Stimulated activated naive B cell treated with anti-CD40 and anti-IgM and Interleukin-4, amounts not matched to agents 10 μg/mL and 1 μg/mL and 100 μg/mL, for 72 hours (primary cell): ENCODE measurements around the gene SEPTIN5.
"Not testable (repeated sequence)": the region's sequence is repeated elsewhere in the genome, so short reads cannot be mapped to it uniquely, and the experiment has no call there.

ENCODE experiments used
- ATAC-seq, 2 donors: fragments of 150-1000 bp; cut with Tn5 transposase; replicated peaks; 2 replicates each; pipeline ENCODE4 v1.10.0; 2021; ENCODE audit warnings: moderate library complexity in 1 of 2
- DNase-seq: peaks from one replicate; pipeline ENCODE4 v3.0.0; 2021
- H3K27ac Mint-ChIP-seq: one replicate; pipeline ENCODE4 v1.8.0; 2022; ENCODE audit warnings: mild to moderate bottlenecking, mixed read lengths
- H3K27me3 Mint-ChIP-seq, 2 donors: one replicate each; pipeline ENCODE4 v1.8.0; 2022; ENCODE audit warnings: mixed read lengths in 2 of 2
- H3K36me3 Mint-ChIP-seq, 2 donors: one replicate each; pipeline ENCODE4 v1.8.0; 2022; ENCODE audit warnings: mixed read lengths in 2 of 2, mild to moderate bottlenecking in 1 of 2
- H3K4me1 Mint-ChIP-seq, 2 donors: one replicate each; pipeline ENCODE4 v1.8.0; 2022; ENCODE audit warnings: mixed read lengths in 2 of 2, mild to moderate bottlenecking in 1 of 2
- H3K4me3 Mint-ChIP-seq, 2 donors: one replicate each; pipeline ENCODE4 v1.8.0; 2022; ENCODE audit warnings: mild to moderate bottlenecking in 2 of 2, mixed read lengths in 2 of 2, moderate library complexity in 1 of 2
- H3K9me3 Mint-ChIP-seq, 2 donors: one replicate each; pipeline ENCODE4 v1.8.0; 2022; ENCODE audit warnings: mixed read lengths in 2 of 2, mild to moderate bottlenecking in 1 of 2

Gene SEPTIN5

GRCh38 chr22:19674929-19675253 lies 39.4 kb upstream of the SEPTIN5 start:
- Mint-ChIP-seq H3K4me3 (no peak overlapping the region), H3K36me3 (no peaks in the 10 kb centered on the region), H3K27ac (no peak overlapping the region), H3K4me1 (no peaks in the 10 kb centered on the region), H3K27me3 (peaks cover 19 to 38% of the 10 kb centered on the region in 2 donors), H3K9me3 (peaks cover 0 to 2% of the 10 kb centered on the region in 2 donors)
- no peak for DNase-seq
- ATAC-seq = no peak

- DNase-seq = no peak
- Mint-ChIP-seq H3K36me3 (no peaks in the 10 kb centered on the region), H3K27me3 (peaks cover 21 to 40% of the 10 kb centered on the region in 2 donors), H3K27ac (no peak overlapping the region), H3K4me3 (no peak overlapping the region), H3K4me1 (no peaks in the 10 kb centered on the region), H3K9me3 (peaks cover 0 to 2% of the 10 kb centered on the region in 2 donors)
- no peak for ATAC-seq
Measured at GRCh38 chr22:19675428-19675827, 38.9 kb upstream of the SEPTIN5 start.

DNA sequence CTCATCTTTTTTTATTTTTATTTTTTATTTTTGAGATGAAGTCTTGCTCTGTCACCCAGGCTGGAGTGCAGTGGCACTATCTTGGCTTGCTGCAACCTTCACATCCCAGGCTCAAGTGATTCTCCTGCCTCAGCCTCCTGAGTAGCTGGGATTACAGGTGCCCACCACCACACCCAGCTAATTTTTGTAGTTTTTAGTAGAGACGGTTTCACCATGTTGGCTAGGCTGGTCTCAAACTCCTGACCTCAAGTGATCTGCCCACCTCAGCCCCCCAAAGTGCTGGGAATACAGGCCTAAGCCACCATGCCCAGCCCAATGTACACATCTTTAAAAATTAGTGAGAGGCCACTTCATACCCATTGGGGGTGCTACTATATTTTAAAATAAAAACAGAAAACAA lies 37.9 kb upstream of the SEPTIN5 start:
- not testable (repeated sequence) for H3K27ac Mint-ChIP-seq, ATAC-seq, H3K4me1 Mint-ChIP-seq, H3K36me3 Mint-ChIP-seq, H3K4me3 Mint-ChIP-seq, H3K9me3 Mint-ChIP-seq, DNase-seq
- H3K27me3 Mint-ChIP-seq = peaks cover 23 to 43% of the 10 kb centered on the region in 2 donors

DNA sequence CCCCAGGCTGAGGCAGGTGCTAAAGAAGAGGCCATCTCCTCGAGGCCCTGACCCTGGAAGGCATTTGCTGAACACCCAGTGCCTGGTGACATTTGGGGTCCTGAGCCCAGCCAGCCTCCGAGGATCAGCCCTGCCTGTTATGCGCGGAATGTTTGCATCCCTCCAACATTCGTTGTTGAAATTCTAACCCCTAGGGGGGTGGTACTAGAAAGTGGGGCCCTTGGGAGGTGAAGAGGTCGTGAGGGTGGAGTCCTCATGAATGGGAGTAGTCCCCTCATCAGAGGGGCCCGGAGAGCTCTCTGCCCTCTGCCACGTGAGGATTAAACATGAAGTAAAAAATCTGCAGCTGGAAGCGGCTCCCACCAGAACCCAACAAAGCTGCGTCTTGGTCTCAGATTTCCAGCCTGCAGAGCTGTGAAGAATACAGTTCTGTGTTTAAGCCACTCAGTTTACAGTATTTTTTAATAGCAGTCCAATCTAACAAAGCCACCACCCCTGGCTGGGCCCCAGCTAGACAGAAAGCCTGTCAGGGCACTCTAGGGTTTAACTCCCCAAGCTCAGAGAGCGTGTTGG lies 35.3 kb upstream of the SEPTIN5 start:
- peaks cover 0 to 4% of the 10 kb centered on the region in 2 donors for H3K9me3 Mint-ChIP-seq
- peaks cover 33 to 52% of the 10 kb centered on the region in 2 donors for H3K27me3 Mint-ChIP-seq
- H3K36me3 Mint-ChIP-seq = no peaks in the 10 kb centered on the region
- no peak overlapping the region for H3K4me3 Mint-ChIP-seq
- DNase-seq (no peak), ATAC-seq (no peak)
- H3K27ac Mint-ChIP-seq = no peak overlapping the region
- H3K4me1 Mint-ChIP-seq = no peaks in the 10 kb centered on the region

DNA sequence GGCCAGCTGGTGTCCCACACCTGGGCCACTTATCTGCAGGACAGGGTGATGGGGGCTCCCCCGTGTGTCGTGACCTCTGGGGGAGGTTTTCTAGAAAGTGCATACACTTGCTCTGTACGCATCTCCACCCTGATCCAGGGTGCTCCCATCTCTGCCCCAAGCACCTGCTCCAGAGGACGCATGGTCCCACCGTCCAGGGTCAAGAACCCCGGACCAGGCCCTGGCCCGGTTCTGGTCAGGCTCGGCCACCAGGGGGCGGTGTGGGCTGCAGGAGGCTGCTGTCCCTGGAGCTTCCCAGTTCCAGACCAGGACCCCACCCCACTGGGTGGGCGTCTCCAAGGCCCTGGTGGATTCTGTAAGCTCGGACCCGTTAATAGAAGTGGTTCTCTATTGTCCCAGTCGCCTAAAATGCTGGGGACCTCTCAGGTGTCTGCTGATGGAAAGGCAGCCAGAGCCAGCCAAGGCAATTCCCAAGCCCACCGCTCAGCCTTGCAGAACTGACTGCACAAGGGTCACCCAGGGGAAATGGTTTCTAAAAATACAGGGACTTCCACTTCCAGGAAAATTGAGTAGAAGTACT lies 34.7 kb upstream of the SEPTIN5 start:
- Mint-ChIP-seq H3K4me3 (no peak overlapping the region), H3K27ac (no peak overlapping the region), H3K4me1 (no peaks in the 10 kb centered on the region), H3K9me3 (peaks cover 0 to 4% of the 10 kb centered on the region in 2 donors), H3K36me3 (no peaks in the 10 kb centered on the region), H3K27me3 (peaks cover 28 to 49% of the 10 kb centered on the region in 2 donors)
- DNase-seq (no peak), ATAC-seq (no peak)

DNA sequence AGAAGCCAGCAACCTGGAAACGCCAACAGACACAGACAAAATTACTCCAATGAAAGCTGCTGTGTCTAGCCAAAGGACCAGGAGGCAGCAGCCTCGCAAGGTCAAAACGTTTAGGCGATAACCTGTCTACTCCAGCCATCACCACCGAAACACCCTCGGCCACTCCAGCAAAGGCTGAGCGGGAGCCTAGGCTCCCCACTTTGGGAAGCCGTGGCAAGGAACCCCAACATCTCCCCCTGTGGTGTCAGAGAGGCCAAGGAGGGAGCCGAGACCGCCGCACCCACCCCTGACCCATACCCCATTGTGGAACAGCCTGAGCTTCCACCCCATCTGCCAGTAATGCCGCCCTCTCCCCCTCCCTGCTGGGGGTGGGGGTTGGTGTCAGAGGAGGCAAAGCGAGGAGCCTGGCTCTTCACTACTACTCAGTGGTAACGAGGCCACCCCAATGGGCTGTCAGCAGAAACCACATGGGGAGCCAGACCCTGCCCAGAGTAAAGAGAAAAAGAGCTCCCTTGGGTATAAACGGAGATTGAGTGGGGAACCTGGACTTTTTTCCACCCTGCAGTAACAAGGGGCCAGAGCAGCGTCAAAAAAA lies 33.9 kb upstream of the SEPTIN5 start:
- DNase-seq = no peak
- Mint-ChIP-seq H3K27me3 (peaks cover 27 to 48% of the 10 kb centered on the region in 2 donors), H3K4me1 (no peaks in the 10 kb centered on the region), H3K9me3 (peaks cover 0 to 4% of the 10 kb centered on the region in 2 donors), H3K4me3 (no peak overlapping the region), H3K36me3 (no peaks in the 10 kb centered on the region), H3K27ac (no peak overlapping the region)
- no peak for ATAC-seq

DNA sequence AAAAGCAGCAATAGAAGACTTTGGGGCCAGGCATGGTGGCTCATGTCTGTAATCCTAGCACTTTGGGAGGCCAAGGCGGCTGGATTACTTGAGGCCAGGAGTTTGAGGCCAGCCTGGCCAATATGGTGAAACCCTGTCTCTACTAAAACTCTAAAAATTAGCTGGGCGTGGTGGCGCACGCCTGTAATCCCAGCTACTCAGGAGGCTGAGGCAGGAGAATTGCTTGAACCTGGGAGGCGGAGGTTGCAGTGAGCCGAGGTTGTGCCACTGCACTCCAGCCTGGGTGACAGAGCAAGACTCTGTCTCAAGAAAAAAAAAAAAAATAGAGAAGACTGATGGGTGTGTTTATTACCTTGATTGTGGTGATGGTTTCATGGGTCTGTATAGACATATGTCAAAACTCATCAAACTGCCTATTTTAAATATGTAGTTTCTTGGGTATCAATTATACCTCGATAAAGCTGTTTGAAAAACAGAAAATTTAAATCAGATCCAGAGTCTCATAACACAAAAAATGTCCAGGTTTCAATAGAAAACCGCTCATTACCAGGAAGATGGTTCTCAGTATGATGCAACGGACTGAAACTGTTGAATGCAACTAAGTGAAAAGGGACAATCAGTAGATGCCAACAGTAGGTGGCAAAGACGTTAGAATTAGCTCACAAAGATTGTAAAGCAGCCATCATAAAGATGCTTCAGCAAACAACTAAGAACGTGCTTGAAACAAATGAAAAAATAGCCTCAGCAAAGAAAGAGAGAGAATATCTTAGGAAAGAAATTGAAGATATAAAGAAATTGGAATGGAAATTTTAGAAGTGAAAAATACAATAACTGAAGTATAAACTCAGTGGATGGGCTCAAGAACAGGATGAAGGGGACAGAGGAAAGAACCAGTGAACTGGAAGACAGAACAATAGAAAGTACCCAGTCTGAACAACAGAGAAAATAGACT lies 33.1 kb upstream of the SEPTIN5 start:
- H3K36me3 Mint-ChIP-seq = no peaks in the 10 kb centered on the region
- peaks cover 0 to 4% of the 10 kb centered on the region in 2 donors for H3K9me3 Mint-ChIP-seq
- DNase-seq (no peak), ATAC-seq (no peak)
- no peaks in the 10 kb centered on the region for H3K4me1 Mint-ChIP-seq
- no peak overlapping the region for H3K4me3 Mint-ChIP-seq
- H3K27me3 Mint-ChIP-seq = peaks cover 27 to 48% of the 10 kb centered on the region in 2 donors
- no peak overlapping the region for H3K27ac Mint-ChIP-seq

DNA sequence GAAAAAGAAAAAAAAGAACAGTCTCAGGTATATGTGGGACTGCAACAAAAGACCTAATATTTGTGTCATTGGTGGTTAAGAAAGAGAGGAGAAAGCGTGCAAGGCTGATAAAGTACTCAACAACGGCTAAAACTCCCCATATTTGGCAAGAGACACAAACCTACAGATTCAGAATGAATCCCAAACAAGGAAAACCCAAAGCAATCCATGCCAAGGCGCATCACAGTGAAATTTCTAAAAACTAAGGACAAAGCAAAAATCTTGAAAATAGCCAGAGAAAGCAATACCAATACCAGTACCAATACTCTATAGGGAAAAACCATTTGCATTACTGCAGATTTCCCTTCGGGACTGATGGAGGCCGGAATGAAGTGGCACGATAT lies 32.4 kb upstream of the SEPTIN5 start:
- no peak for DNase-seq
- H3K27ac Mint-ChIP-seq = no peak overlapping the region
- H3K4me3 Mint-ChIP-seq = no peak overlapping the region
- H3K4me1 Mint-ChIP-seq = no peaks in the 10 kb centered on the region
- peaks cover 27 to 47% of the 10 kb centered on the region in 2 donors for H3K27me3 Mint-ChIP-seq
- peaks cover 0 to 4% of the 10 kb centered on the region in 2 donors for H3K9me3 Mint-ChIP-seq
- H3K36me3 Mint-ChIP-seq = no peaks in the 10 kb centered on the region
- no peak for ATAC-seq

GRCh38 chr22:19686946-19687345 lies 27.4 kb upstream of the SEPTIN5 start:
- no peak for ATAC-seq
- no peaks in the 10 kb centered on the region for H3K4me1 Mint-ChIP-seq
- H3K4me3 Mint-ChIP-seq = no peak overlapping the region
- DNase-seq = no peak
- H3K9me3 Mint-ChIP-seq = no peaks in the 10 kb centered on the region
- no peaks in the 10 kb centered on the region for H3K36me3 Mint-ChIP-seq
- H3K27me3 Mint-ChIP-seq = peaks cover 16 to 26% of the 10 kb centered on the region in 2 donors
- no peak overlapping the region for H3K27ac Mint-ChIP-seq

GRCh38 chr22:19687561-19688300 lies 26.6 kb upstream of the SEPTIN5 start:
- DNase-seq (no peak), ATAC-seq (no peak)
- H3K4me3 Mint-ChIP-seq = no peak overlapping the region
- no peak overlapping the region for H3K27ac Mint-ChIP-seq
- H3K27me3 Mint-ChIP-seq = peaks cover 10 to 25% of the 10 kb centered on the region in 2 donors
- no peaks in the 10 kb centered on the region for H3K36me3 Mint-ChIP-seq
- H3K9me3 Mint-ChIP-seq = no peaks in the 10 kb centered on the region
- H3K4me1 Mint-ChIP-seq = no peaks in the 10 kb centered on the region

GRCh38 chr22:19688301-19689290 lies 25.7 kb upstream of the SEPTIN5 start:
- Mint-ChIP-seq H3K36me3 (no peaks in the 10 kb centered on the region), H3K27me3 (peaks cover 10 to 19% of the 10 kb centered on the region in 2 donors), H3K9me3 (no peaks in the 10 kb centered on the region), H3K4me3 (no peak overlapping the region), H3K27ac (no peak overlapping the region), H3K4me1 (no peaks in the 10 kb centered on the region)
- no peak for DNase-seq
- ATAC-seq = no peak

GRCh38 chr22:19689408-19689807 lies 24.9 kb upstream of the SEPTIN5 start:
- Mint-ChIP-seq H3K4me3 (no peak overlapping the region), H3K9me3 (no peaks in the 10 kb centered on the region), H3K27me3 (peaks cover 12 to 15% of the 10 kb centered on the region in 2 donors), H3K36me3 (no peaks in the 10 kb centered on the region), H3K27ac (no peak overlapping the region), H3K4me1 (no peaks in the 10 kb centered on the region)
- no peak for DNase-seq
- no peak for ATAC-seq

GRCh38 chr22:19691007-19691720 lies 23.1 kb upstream of the SEPTIN5 start:
- Mint-ChIP-seq H3K4me1 (no peaks in the 10 kb centered on the region), H3K27ac (no peak overlapping the region), H3K9me3 (no peaks in the 10 kb centered on the region), H3K4me3 (no peak overlapping the region), H3K36me3 (no peaks in the 10 kb centered on the region), H3K27me3 (peaks cover 16 to 18% of the 10 kb centered on the region in 2 donors)
- DNase-seq = no peak
- ATAC-seq = no peak
